Measurements from ENCODE around the gene RORB. TPM values are rescaled to one million over a fixed set of nuclear protein-coding genes. Genes with fewer than 3 reads are reported as not detected.

The RORB gene
- total RNA-seq, 2 experiments from 2014 or later: not detected

DNA sequence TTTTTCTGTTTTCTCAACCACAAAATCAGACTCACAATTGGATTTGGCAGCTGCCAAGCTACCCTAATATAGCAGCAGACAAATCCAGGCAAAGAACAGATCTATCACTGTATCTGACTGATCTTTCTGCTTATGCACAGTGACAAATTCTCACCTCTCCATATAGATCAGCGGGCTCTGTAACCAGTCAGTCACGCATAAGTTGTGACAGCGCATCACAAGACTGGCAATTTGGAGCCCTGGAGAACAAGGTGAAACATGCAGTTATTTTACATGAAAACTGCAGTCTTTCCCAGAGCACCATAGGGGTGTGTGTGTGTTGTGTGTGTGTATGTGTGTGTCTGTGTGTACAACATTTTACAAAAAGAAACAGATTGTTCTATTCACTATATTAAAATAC is 37.7 kb downstream of the RORB start:
- Mint-ChIP-seq H3K27ac (no peak overlapping the region), H3K36me3 (ENCODE audit: low read depth) (no peaks in the 10 kb centered on the region), H3K4me1 (ENCODE audit: low read depth) (no peaks in the 10 kb centered on the region), H3K9me3 (no peaks in the 10 kb centered on the region), H3K27me3 (no peaks in the 10 kb centered on the region), H3K4me3 (no peak overlapping the region)
- H3K9me3 ChIP-seq (ENCODE audit: control insufficient read depth in 1 of 2, insufficient read depth in 1 of 2, low read length in 2 of 2): no peaks in the 10 kb centered on the region
- H3K27me3 ChIP-seq (ENCODE audit: control insufficient read depth in 1 of 2, insufficient read depth in 2 of 2, low read length in 2 of 2): no peaks in the 10 kb centered on the region
- TF ChIP-seq, protein P1, sequence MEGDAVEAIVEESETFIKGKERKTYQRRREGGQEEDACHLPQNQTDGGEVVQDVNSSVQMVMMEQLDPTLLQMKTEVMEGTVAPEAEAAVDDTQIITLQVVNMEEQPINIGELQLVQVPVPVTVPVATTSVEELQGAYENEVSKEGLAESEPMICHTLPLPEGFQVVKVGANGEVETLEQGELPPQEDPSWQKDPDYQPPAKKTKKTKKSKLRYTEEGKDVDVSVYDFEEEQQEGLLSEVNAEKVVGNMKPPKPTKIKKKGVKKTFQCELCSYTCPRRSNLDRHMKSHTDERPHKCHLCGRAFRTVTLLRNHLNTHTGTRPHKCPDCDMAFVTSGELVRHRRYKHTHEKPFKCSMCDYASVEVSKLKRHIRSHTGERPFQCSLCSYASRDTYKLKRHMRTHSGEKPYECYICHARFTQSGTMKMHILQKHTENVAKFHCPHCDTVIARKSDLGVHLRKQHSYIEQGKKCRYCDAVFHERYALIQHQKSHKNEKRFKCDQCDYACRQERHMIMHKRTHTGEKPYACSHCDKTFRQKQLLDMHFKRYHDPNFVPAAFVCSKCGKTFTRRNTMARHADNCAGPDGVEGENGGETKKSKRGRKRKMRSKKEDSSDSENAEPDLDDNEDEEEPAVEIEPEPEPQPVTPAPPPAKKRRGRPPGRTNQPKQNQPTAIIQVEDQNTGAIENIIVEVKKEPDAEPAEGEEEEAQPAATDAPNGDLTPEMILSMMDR (IDR thresholded peaks at IDR 0.05): no peak
- H3K36me3 ChIP-seq (ENCODE audit: insufficient read depth, low read length): no peaks in the 10 kb centered on the region
- no peaks in the 10 kb centered on the region for H3K4me1 ChIP-seq (ENCODE audit: insufficient read depth, low read length)
- CTCF ChIA-PET: no interaction called here
- ATAC-seq (ENCODE audit: poor library complexity): no peak
- H3K27ac ChIP-seq (ENCODE audit: low read depth in 1 of 2, low read length in 2 of 2): no peak overlapping the region
- DNase-seq: no peak
- intact Hi-C loops (cut with DNase I, micrococcal nuclease): no loop called here
- POLR2A ChIA-PET: no interaction called here
- H3K4me3 ChIP-seq (ENCODE audit: low read length): no peak overlapping the region

DNA sequence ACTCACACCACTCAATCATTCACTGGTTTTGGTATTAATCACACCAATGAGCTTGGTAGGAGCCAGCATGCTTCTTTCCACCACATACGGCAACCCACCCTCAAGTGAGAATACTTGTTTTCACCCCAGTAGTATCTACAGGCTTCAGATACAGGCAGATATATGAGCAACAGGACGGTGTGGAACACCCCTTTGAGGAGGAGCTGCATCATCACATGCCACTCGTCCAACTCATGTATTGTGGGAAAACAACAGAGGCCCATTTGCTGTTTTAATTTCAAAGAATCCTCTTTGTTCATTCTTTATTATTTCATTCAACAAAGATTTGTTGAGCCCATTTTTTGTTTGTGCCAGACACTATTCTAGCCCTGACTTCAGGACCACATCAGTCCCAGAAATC is 46.0 kb downstream of the RORB start:
- H3K4me1 Mint-ChIP-seq (ENCODE audit: low read depth): no peaks in the 10 kb centered on the region
- H3K27ac Mint-ChIP-seq: no peak overlapping the region
- TF ChIP-seq, protein P1 (IDR thresholded peaks at IDR 0.05): no peak
- no peak for DNase-seq
- intact Hi-C loops (cut with DNase I, micrococcal nuclease): no loop called here
- H3K36me3 ChIP-seq (ENCODE audit: insufficient read depth, low read length): no peaks in the 10 kb centered on the region
- H3K27me3 ChIP-seq (ENCODE audit: control insufficient read depth in 1 of 2, insufficient read depth in 2 of 2, low read length in 2 of 2): no peaks in the 10 kb centered on the region
- CTCF ChIA-PET: no interaction called here
- H3K4me3 Mint-ChIP-seq: no peak overlapping the region
- no peak overlapping the region for H3K4me3 ChIP-seq (ENCODE audit: low read length)
- POLR2A ChIA-PET: no interaction called here
- no peak overlapping the region for H3K27ac ChIP-seq (ENCODE audit: low read depth in 1 of 2, low read length in 2 of 2)
- no peaks in the 10 kb centered on the region for H3K9me3 ChIP-seq (ENCODE audit: control insufficient read depth in 1 of 2, insufficient read depth in 1 of 2, low read length in 2 of 2)
- no peaks in the 10 kb centered on the region for H3K27me3 Mint-ChIP-seq
- no peak for ATAC-seq (ENCODE audit: poor library complexity)
- no peaks in the 10 kb centered on the region for H3K4me1 ChIP-seq (ENCODE audit: insufficient read depth, low read length)
- no peaks in the 10 kb centered on the region for H3K9me3 Mint-ChIP-seq
- H3K36me3 Mint-ChIP-seq (ENCODE audit: low read depth): no peaks in the 10 kb centered on the region

DNA sequence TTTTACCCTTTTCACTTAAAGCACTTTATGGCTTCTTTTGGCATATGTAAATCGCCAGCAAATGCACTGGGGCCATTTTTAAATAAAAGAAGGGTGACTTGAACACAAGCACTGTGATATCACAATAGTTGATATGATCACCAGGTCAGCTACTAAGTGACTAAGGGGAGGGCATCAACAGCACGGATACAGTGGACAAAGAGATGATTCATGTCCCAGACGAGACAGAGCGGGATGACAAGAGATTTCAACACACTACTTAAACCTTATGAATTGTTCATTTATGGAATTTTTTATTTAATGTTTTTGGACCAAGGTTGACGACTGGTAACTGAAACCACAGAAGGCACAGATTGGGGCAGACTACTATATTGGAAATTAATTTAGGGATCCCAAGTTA is 54.1 kb downstream of the RORB start:
- H3K4me3 Mint-ChIP-seq: no peak overlapping the region
- ATAC-seq (ENCODE audit: poor library complexity) (no peak), DNase-seq (no peak)
- H3K27ac Mint-ChIP-seq: no peak overlapping the region
- no peaks in the 10 kb centered on the region for H3K36me3 Mint-ChIP-seq (ENCODE audit: low read depth)
- Histone ChIP-seq H3K9me3 (ENCODE audit: control insufficient read depth in 1 of 2, insufficient read depth in 1 of 2, low read length in 2 of 2) (no peaks in the 10 kb centered on the region), H3K36me3 (ENCODE audit: insufficient read depth, low read length) (no peaks in the 10 kb centered on the region), H3K27me3 (ENCODE audit: control insufficient read depth in 1 of 2, insufficient read depth in 2 of 2, low read length in 2 of 2) (no peaks in the 10 kb centered on the region), H3K4me1 (ENCODE audit: insufficient read depth, low read length) (no peaks in the 10 kb centered on the region), H3K4me3 (ENCODE audit: low read length) (no peak overlapping the region), H3K27ac (ENCODE audit: low read depth in 1 of 2, low read length in 2 of 2) (no peak overlapping the region)
- intact Hi-C loops (cut with DNase I, micrococcal nuclease): no loop called here
- CTCF ChIA-PET: no interaction called here
- no peaks in the 10 kb centered on the region for H3K9me3 Mint-ChIP-seq
- TF ChIP-seq, protein P1 (IDR thresholded peaks at IDR 0.05): no peak
- no peaks in the 10 kb centered on the region for H3K27me3 Mint-ChIP-seq
- no peaks in the 10 kb centered on the region for H3K4me1 Mint-ChIP-seq (ENCODE audit: low read depth)
- POLR2A ChIA-PET: no interaction called here

Data from CD4-positive, alpha-beta T cell (primary cell).